ENCODE results near the gene TM9SF1. TPM values are rescaled to one million over a fixed set of nuclear protein-coding genes. Genes with fewer than 3 reads are reported as not detected.
A peak's percentile ranks its signal among the peaks of the same experiment; 100 is the strongest.

TM9SF1 gene
- total and polyA plus RNA-seq, 2 of the 13 experiments (the other 11 are each of a cell fraction or from before 2014, with no cell fraction given), result 83.2 to 110 TPM

- TF ChIP-seq TBL1XR1 (IDR thresholded peaks at IDR 0.05; ENCODE audit: borderline replicate concordance, low read length, partially characterized antibody) (no peak), ZNF552 (CRISPR knock-in tag; IDR thresholded peaks at IDR 0.05; ENCODE audit: borderline replicate concordance) (no peak), RNF2 (conservative IDR thresholded peaks at IDR 0.05; ENCODE audit: low read depth) (no peak), ZSCAN25 (CRISPR knock-in tag; IDR thresholded peaks at IDR 0.05) (peak; percentile 72; the same call in 1 of the 2 replicates), ZBTB3 (CRISPR knock-in tag; IDR thresholded peaks at IDR 0.05; ENCODE audit: borderline replicate concordance, low read depth) (no peak), ATF7-NPFF (CRISPR knock-in tag; IDR thresholded peaks at IDR 0.05; ENCODE audit: low read depth) (0 out of 2 replicates have a peak, but pooled peaks have one; percentile 91), MAX (IDR thresholded peaks at IDR 0.05) (no peak), PRMT3 (CRISPR knock-in tag; IDR thresholded peaks at IDR 0.05; ENCODE audit: borderline replicate concordance, low read depth) (no peak), ATF6 (CRISPR knock-in tag; conservative IDR thresholded peaks at IDR 0.05) (no peak), BRCA1 (CRISPR knock-in tag; IDR thresholded peaks at IDR 0.05) (no peak), ZNF432 (CRISPR knock-in tag; IDR thresholded peaks at IDR 0.05; ENCODE audit: borderline replicate concordance) (no peak), SIX1 (CRISPR knock-in tag; IDR thresholded peaks at IDR 0.05; ENCODE audit: borderline replicate concordance) (no peak), KDM5A (IDR thresholded peaks at IDR 0.05; ENCODE audit: borderline replicate concordance, low read length) (no peak; the same call in 1 of the 2 replicates), CHD4 (IDR thresholded peaks at IDR 0.05; ENCODE audit: borderline replicate concordance, low read length) (peak; percentile 63; the same call in 1 of the 2 replicates), ZNF550 (CRISPR knock-in tag; IDR thresholded peaks at IDR 0.05; ENCODE audit: borderline replicate concordance) (no peak), JUND (CRISPR knock-in tag; IDR thresholded peaks at IDR 0.05) (no peak), HMG20A (CRISPR knock-in tag; IDR thresholded peaks at IDR 0.05; ENCODE audit: borderline replicate concordance) (peak; percentile 35; the same call in 1 of the 2 replicates), TSC22D2 (CRISPR knock-in tag; IDR thresholded peaks at IDR 0.05; ENCODE audit: borderline replicate concordance) (0 out of 2 replicates have a peak, but pooled peaks have one; percentile 47), HDAC2 (CRISPR knock-in tag; IDR thresholded peaks at IDR 0.05) (peak; percentile 57), HOXA7 (CRISPR knock-in tag; IDR thresholded peaks at IDR 0.05) (no peak), ZNF460 (CRISPR knock-in tag; IDR thresholded peaks at IDR 0.05; ENCODE audit: borderline replicate concordance) (no peak), ZNF788 (CRISPR knock-in tag; IDR thresholded peaks at IDR 0.05; ENCODE audit: borderline replicate concordance) (0 out of 2 replicates have a peak, but pooled peaks have one; percentile 80), MLLT10 (CRISPR knock-in tag; IDR thresholded peaks at IDR 0.05) (no peak), CBX1 (IDR thresholded peaks at IDR 0.05; ENCODE audit: low read depth) (peak; percentile 77), ZSCAN21 (CRISPR knock-in tag; IDR thresholded peaks at IDR 0.05; ENCODE audit: borderline replicate concordance) (no peak; the same call in 1 of the 2 replicates), ZNF556 (CRISPR knock-in tag; IDR thresholded peaks at IDR 0.05; ENCODE audit: borderline replicate concordance) (peak; percentile 88), ZNF414 (CRISPR knock-in tag; IDR thresholded peaks at IDR 0.05) (no peak), ATAD3A (CRISPR knock-in tag; IDR thresholded peaks at IDR 0.05) (no peak), STAG1 (CRISPR knock-in tag; IDR thresholded peaks at IDR 0.05) (0 out of 2 replicates have a peak, but pooled peaks have one; percentile 21), NFE2L1 (CRISPR knock-in tag; IDR thresholded peaks at IDR 0.05; ENCODE audit: borderline replicate concordance) (no peak)
These were observed 48.7 kb downstream of the TM9SF1 start, which contains the start of gene PSME2 (continued) for GRCh38 chr14:24146453-24146977.
